AG20443 (cell line): ENCODE measurements around the gene MYO1E.
"Not testable (repeated sequence)": the region's sequence is repeated elsewhere in the genome, so short reads cannot be mapped to it uniquely, and the experiment has no call there.

Experiments used
- DNase-seq: peaks from one replicate; pipeline ENCODE4 v3.0.0; 2012; ENCODE audit warnings: low spot score, mixed read lengths

MYO1E gene

DNA sequence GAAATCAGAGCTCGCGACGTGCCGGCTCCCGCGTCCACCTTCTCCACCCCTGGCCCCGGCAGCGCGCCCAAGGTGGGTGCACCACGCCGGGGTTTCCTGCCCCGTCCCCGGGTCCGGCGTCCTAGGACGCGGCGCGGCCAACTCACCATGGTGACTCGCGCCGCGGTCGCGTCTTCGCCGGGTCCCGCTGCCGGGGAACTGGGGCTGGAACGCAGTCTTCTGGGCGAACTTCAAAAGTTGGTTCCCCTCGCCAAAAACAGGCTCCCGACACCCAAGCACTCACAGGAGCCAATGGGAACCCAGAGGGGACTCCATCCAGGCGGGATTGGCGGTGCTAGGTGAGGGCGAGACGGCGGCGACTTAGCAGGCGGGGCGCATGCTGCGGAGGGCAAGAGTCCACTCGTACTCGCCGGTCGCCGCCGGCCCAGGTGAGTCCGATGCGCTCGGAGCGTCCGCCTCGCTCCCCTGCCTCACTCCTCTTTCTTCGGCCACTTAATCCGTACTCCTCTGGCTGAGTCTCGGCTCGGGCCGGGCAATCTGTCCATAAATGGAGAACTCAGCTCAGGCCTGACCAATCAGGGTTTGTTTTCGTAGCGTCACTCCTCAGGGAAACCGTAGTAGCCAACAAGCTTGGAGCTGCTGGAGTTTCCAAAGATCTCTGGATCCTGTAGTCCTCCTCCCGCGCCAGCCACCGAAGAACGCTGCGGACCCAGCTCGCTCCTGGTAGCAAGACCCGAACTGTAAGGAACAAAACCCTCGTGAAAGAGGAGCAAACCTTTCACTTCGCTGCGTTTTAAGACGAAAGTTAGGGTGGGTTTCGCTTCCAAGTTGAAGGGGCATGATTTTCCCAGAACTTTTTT lies at the start of gene MYO1E:
TSS of gene MYO1E (minus strand) at position 520 of the 860 bp plus-strand sequence. CDS start at position 149, 371 bp downstream.
- DNase-seq, result peak; percentile 97

DNA sequence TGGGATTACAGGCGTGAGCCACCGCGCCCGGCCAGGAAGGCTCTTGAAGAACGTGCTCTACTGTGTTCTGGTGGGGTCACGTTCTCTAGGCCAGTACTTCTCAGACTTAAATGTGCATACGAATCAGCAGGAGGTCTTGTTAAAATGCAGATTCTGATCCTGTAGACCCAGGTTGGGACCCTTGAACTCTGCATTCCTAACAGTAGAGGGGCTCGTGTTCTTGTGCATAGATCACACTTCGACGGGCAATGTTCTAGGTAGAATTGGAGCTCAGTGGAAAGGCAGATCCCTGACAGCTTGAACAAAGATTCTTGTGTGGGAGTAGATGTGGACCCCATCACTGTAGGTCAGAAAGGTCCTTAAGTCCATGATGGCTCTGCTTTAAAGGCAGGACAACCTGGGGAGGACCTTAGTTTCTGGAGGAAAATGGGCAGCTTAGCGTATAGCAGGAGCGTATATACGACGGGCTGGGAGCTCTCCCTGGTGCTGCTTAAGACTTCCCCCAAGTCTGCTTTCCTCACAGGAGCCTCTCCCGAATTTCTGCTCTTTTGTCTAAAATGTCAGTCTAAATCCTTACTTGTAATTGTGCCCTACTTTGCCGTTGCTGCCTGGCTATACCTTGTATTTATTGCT lies 48.4 kb upstream of the MYO1E start:
- peak; percentile 34 for DNase-seq

DNA sequence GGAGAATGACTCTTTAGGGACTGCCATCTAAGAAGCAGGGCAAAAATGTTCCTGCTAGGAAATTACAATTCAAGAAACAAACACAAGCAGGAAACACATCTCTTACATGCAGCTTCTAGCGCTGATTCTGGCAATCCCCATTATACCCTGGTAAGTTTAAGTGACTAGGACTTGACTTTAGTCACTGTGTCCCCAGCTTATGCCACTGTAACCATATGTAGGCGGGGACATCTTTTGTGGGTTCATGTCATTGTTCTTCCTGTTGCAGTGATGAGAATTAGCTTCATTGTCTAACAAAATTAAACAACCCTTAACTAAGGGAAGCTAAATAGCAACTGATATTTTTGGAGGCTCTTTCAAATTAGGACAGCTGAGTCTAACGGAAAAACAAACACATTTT lies 47.4 kb upstream of the MYO1E start:
- no peak for DNase-seq

DNA sequence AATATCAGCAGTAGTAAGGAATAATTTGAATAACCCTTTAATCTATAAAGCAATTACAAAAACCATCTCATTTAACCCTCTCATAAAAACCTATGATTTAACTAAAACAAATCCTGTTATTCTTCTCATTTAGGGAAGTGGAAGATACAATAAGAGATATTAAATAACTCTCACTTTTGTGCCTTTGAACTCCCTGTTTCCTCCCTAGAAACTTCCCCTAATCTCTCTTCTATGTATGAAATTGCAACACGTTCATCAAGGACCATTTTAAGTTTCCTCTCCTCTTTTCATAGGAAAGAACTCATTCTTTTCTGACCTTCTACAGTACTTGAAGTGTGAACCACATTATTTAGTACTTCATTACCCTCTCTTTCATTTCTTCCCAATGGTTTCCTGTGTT lies 46.5 kb upstream of the MYO1E start:
- DNase-seq, result no peak

DNA sequence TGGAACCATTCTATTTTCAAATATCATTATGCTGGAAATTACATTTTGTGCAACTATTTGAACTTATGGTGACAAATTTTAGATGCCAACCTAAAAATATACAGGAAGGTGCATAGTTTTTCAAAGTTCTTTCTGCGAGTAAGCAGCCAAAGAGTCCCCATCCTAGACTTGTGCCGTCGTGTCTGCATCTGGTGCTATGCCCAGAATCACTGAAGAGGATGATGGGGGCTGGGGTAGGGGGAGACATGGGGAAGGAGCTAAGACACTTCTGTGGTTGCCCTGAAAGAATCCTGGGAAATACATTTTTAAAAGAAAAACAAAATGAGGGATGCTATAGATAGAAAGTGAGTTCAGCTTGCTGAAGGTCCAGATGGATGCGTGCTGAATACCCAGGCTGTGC lies 44.1 kb upstream of the MYO1E start:
- no peak for DNase-seq

DNA sequence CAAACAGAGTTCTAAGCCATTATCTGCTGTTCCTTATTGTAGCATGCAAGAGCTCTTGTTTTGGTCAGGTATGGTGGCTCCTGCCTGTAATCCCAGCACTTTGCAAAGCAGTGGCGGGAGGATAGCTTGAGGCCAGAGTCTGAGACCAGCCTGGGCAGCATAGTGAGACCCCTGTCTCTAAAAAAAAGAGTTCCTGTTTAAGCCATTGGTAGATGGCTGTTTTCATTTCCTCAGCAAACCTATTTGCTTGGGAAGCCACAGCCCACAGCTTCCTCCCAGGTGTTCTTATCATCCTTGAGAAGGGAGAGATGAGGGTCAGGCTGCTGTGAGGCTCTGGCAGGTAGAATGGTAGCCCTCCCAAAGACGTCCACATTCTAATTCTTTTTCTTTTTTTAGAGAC lies 40.9 kb upstream of the MYO1E start:
- DNase-seq, result no peak

DNA sequence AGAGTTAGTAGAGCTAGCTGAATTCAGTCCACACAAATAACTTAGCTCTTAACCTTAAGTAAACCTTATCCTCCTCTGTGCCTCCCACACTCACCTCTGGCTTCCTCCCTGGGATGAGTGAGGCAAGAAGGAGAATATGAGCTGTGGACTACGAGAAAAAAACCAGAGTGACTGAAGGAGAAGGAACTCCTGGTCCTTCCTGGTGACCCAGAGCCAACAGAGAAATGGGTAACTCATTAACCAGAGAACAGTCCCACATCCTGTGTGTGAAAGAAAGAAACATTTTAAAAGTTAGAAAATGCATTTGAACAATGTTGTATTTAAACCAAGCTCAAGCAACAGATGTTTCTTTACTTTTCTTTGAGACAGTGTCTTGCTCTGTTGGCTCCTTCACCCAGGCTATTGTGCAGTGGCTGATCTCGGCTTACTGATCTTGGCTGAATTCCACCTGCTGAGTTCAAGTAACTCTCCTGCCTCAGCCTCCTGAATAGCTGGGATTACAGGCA lies 37.8 kb upstream of the MYO1E start:
- no peak for DNase-seq

DNA sequence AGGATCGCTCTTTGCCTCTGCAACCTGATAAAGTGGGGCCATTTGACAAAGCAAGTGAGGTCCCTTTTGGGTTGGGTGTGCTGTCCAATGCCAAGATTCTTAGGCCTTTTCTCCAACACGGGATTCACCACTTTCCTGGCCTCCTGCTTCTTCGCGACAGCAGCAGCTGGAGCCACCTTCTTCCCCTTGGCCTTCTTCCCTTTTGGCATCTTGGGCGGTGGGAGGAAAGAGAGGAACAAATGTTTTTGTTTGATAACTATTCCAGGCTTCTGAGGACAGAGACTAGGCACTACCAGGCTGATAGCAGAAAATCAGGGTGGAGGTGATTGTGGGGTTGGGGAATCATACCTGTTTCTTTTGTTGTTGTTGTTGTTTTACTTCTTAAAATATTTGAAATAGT lies 35.3 kb upstream of the MYO1E start:
- no peak for DNase-seq

DNA sequence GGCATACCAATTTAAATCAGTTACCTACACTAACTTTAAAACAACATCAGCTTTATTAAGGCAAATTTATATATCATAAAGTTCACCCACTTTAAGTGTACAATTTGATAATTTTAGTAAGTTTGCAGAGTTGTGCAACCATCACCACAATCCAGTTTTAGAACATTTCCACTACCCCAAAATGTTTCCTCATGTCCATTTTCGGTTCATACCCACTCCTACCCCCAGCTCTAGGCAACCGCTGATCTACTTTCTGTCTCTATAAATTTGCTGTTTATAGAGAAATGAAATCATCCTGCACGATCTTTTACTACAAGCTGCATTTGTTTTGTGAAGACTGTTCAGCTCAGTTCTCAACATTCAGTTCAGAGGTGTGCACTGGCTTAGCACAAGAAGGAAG lies 33.8 kb upstream of the MYO1E start:
- no peak for DNase-seq

DNA sequence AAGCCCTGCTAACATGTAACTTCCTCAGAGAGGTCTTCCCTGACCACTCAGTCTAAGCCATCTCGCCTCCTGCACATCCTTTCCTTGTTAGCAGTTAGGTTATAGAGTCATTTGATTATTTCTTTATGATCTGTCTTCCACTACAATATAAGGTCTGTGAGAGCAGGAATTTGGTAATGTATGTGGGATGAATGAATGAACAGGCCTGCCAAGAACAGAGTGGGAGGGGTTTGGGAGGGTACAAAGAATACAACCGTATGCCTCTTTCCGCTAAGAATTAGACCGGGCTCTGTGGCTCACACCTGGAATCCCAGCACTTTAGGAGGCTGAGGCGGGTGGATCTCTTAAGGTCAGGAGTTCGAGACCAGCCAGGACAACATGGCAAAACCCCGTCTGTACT lies 32.4 kb upstream of the MYO1E start:
- DNase-seq, result no peak

DNA sequence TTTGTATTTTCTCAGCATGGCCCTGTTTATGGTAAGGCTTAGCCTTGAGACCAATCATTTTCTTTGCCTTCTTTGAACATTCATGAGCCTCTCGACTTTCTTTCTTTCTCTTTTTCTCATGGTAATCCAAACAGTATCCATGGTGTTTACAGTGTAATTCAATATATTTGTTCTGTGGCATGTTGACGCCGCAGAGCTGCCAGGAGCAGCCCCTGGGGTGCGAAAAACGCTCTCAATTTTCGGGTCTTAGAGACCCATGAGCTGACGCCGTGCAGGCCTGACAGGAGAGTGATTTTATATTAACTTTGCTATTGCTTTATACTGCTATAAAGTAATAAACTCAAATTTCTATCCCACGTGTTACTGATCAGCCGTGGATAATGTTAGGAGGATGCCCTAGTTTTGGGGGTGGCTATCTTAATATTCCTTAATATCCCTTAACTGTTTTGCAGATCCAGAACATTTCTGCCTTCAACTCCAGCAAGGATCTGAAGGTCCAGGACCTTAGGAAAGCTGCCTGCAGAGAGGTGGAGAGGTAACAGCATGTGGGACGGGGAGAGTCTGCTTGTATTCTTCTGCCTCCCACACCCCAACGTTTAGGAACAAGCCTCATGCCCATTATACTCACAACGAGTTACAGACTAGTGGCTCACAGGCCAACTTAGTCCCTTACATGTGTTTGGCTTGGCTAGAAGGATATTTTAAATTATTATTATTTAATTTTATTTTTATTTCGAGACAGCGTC lies 29.3 kb upstream of the MYO1E start:
- DNase-seq, result no peak

DNA sequence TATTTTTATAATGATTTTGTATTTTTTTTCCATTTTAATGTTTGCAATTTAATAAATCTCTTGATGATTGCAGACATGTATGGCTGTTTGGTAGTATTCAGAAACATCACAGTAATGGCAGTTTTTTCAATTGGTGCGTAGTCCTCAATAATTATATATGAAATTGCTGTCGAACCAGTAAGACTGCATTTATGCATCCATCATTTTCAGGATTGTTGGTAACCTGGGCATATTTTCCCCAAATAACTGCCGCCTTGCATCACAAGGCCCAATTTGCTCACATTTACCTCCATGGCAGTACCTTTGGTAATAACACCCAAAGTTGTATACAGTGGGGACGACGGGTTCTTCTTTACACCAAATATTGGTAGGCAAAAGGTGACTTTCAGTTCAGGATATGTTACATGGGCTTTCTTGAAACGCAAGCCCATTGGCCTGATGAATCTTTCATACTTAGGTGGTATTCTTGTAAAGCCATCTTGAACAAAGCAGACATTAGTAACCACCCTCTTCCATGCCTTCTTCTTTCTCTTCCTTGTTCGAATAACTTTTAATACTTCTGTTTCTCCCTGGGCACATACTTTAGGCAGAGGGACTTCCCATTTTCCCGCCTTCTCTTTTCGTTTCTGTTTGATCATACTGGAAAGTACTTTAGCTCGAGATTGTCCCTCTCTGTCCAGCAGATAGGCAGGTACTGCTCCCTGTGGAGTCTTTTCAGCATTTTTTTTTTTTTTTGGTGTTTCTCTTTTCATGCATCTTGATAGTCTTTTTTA lies 28.6 kb upstream of the MYO1E start:
- not testable (repeated sequence) for DNase-seq

DNA sequence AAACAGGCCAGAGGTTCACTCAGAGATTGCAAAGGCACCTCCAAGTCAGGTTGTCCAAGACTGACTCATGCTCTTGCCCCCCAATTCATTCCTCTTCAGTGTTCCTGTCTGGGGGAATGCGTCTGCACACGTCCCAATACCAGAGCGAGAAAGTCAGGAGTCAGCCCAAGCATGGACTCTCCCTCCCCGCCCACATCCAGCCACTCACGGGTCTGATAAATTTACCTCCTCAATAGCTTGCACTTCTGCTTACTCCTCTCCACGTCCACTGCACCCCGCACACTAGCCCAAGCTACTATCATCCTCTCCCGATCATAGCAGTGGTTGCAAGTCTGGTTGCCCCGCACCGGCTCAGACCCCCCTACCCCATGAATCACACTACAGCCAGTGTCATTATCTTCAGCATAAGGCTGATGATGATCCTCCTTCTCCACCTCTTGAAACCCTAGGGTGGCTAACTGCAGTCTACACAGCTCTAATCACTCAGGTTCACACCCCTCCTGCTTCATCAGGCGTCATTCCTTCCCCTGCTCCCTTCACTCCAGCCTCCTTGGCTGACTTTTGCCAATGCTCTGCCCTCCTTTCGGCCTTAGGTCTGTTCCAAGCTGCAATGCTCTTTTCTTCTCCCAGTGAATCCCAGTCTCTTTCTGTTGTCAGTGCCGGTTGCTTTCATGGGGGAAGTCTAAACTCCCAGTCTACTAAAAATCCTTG lies 27.6 kb upstream of the MYO1E start:
- DNase-seq, result no peak

DNA sequence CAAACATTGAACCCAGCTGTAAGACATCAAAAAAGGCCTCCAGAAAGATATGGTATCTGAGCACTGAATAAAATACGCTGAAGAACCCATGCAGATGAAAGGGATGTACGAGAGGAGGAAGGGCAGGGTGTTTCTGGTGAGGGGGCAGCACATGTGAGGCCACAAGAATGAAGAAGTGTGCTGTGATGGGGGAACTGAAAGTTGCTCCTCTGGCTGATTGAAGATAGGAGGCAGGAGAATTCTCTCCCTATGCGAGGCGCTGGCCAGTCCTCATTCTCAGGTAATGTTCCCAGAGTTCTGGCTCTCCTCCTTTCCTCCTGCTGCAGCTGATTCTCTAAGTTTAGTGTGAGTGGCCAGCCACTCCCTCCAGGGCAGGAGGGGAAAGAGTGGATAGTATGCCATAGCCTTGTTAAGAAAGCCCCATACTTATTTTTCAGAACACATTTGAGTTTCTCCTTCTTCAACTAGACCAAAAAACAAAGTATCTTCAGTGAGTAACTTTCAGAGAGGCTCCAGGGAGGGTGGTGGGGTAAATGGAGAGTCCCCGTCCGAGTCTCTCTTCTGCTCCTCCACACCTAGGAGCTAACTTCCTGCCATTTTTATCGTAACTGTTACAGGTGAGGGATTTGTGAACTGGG lies 26.9 kb upstream of the MYO1E start:
- no peak for DNase-seq

DNA sequence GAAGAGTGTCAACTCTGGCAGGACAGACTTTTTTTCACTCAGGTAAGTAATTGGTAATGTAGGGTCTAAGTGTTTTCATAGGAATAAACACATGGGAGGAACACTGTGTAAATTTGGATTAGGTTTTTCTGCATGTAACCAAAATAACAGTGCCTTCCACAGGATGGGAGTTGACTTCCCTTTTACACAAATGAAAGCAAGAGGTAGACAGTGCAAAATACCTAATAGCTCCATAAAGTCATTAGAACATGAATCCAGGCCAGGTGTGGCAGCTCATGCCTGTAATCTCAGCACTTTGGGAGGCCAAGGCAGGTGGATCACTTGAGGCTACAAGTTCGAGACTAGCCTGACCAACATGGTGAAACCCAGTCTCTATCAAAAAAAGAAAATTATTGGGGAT lies 25.5 kb upstream of the MYO1E start:
- no peak for DNase-seq

DNA sequence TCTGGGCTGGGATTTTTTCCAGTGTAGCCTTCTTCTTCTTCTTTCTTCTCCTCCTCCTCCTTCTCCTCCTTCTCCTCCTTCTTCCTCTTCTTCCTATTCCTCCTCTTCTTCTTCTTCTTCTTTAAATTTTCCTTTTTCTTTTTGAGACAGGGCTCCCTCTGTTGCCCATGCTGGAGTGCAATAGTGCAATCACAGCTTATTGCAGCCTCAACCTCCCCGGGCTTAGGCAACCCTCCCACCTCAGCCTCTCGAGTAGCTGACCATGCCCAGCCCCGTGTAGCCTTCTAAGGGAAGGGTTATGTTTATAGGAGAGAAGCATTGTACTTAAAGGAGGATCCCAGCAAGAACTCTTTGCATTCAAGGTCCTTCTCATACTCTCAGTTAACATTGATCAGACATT lies 24.0 kb upstream of the MYO1E start:
- no peak for DNase-seq

DNA sequence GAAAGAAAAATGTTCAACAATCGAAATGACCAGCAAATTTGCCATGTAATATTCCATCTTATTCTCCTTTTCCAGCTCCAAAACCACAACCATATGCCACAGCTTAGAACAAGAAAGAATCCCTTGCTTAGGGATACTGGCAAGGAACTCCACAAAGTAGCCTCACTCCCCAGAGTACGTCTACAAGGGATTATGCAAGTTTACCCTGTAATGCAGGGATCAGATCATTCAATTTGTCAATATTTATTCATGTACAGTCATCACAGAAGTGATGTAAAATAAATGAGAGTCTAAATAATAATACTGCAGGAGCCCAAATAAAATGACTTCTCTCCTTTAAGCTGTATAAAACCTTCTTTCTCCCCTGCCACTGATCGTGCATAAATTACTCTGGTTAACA lies 23.5 kb upstream of the MYO1E start:
- DNase-seq, result no peak

DNA sequence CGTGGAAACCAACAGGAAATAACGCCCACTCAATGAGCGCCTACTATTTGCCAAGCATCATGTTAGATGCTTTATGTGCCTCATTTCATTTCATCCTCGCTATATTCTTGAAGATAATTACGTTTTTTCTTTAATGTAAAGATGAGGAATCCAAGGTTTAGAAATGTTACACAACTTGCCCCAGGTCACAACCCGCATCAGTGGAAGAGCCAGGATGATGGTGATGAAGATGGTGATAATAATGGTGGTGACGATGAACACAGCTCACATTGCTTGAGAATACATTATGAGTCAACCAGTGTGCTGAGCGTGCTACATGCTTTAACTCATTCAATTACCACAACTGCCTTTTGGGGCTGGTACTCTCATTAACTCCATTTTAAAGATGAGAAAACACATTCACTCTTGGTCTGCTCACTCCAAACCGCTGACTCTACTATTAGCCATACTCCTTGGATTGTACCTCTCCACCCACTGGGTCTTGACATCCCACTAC lies 21.5 kb upstream of the MYO1E start:
- no peak for DNase-seq

DNA sequence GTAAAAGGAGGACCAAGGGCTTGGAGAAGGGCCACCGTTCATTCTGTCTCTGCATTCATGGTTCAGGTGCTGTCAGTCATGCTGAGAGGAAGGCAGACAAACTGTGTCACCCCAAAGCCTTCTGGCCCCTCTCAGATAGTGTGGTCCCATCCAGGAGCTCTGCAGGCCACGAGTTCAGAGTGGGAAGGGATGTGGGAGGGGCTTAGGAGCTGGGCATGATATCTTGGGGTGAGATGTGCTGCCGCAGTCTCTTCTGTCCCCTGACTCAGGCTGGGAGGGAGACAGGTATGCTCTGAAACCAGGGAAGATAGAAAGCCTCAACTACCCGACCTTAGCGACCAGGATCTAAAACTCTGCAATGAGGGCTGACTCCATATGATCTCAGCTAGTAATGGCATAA lies 19.6 kb upstream of the MYO1E start:
- DNase-seq, result no peak

DNA sequence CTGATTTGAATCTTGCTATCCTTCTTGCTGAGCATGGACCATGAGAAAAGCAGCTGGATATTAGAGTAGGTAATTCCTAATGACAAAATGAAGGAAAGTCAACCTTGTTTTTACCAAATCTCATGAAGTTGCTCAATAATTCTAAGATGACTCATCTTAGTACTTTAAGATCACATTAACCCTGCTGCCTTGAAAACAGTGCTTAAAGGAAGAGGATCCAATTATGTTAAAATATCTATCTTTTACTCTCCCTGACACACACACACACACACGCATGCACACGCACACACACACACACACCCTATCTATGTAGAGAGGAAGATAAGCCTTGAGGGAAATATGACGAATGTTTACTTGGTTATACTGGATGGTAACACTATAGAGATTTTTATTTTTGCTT lies 16.0 kb upstream of the MYO1E start:
- peak; percentile 61 for DNase-seq
